LNCaP clone FGC (cell line): ENCODE results near the gene HDHD2.

Experiments
- DNase-seq: peaks from one replicate; pipeline ENCODE4 v3.0.0-alpha.2; 2011; ENCODE audit warnings: low read depth
- H3K4me3 ChIP-seq: 2 replicates; pipeline ENCODE4 v1.5.1; 2011; ENCODE audit warnings: mild to moderate bottlenecking, low read depth, low read length, control low read depth
- TF ChIP-seq, protein P1 (sequence below): IDR thresholded peaks from 2 replicates; pipeline ENCODE4 v1.5.1; 2012; ENCODE audit warnings: mild to moderate bottlenecking; ENCODE audit not compliant: control insufficient read depth, insufficient read depth; ENCODE audit errors: extremely low read depth

Gene HDHD2

DNA sequence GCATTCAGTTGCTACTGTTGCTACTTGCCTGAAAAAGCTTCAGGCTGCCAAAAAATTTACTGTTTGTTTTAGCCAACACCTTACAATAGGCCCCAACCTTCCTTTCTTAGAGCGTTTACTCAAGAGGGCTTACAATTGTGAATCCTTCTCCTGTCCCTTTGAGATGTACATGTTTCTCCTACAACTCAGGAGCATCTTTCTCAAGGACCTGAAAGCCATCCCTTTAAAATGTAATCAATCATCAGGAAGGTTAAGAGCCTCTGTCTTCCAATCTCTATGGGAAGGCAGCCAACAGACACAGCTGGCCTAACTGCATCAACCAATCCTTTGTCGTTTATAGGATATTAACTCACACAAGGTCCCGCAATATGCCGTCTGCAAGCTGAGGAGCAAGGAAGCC, 29.2 kb upstream of the HDHD2 start:
- H3K4me3 ChIP-seq: no peak overlapping the region
- DNase-seq: no peak
- TF ChIP-seq, protein P1, sequence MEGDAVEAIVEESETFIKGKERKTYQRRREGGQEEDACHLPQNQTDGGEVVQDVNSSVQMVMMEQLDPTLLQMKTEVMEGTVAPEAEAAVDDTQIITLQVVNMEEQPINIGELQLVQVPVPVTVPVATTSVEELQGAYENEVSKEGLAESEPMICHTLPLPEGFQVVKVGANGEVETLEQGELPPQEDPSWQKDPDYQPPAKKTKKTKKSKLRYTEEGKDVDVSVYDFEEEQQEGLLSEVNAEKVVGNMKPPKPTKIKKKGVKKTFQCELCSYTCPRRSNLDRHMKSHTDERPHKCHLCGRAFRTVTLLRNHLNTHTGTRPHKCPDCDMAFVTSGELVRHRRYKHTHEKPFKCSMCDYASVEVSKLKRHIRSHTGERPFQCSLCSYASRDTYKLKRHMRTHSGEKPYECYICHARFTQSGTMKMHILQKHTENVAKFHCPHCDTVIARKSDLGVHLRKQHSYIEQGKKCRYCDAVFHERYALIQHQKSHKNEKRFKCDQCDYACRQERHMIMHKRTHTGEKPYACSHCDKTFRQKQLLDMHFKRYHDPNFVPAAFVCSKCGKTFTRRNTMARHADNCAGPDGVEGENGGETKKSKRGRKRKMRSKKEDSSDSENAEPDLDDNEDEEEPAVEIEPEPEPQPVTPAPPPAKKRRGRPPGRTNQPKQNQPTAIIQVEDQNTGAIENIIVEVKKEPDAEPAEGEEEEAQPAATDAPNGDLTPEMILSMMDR: no peak

DNA sequence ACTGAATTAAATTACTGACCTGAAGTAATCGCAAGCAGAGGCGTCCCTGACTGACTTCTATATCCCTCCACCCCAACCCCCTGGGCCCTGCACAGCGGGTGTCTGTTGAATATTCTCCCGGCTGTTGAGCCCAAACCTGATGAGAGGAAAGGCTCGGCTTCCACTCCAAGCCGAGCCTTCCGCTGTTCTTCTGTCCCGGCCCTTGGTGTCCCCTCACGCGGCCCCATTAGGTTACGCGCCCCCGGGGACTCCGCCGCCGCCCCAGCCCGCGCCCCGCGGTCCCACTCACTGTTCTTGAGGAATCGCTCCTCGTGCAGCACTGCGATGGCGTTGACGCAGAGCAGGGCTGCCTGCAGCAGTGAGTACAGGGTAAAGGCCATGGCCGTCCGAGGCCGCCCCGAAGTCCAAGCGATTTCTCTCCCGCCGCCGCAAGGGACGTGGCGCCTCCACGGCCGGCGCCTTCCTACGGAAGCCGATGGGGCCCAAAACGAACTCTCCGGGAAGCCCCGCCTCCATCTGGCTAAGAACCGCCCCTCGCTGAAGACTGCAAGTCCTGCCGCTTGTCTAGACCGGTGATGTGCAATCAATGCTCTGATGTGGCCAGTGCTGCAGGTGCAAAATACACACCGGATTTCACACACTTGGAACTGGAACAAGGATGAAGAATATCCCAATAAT, 25.7 kb upstream of the HDHD2 start, which contains the start of gene IER3IP1:
Gene IER3IP1 (minus strand): TSS at position 467 of the 678 bp plus-strand sequence. CDS start 87 bp downstream, at position 380.
- H3K4me3 ChIP-seq: peak within 1 kb of the TSS; percentile 98
- TF ChIP-seq, protein P1: no peak
- DNase-seq: peak; percentile 77

DNA sequence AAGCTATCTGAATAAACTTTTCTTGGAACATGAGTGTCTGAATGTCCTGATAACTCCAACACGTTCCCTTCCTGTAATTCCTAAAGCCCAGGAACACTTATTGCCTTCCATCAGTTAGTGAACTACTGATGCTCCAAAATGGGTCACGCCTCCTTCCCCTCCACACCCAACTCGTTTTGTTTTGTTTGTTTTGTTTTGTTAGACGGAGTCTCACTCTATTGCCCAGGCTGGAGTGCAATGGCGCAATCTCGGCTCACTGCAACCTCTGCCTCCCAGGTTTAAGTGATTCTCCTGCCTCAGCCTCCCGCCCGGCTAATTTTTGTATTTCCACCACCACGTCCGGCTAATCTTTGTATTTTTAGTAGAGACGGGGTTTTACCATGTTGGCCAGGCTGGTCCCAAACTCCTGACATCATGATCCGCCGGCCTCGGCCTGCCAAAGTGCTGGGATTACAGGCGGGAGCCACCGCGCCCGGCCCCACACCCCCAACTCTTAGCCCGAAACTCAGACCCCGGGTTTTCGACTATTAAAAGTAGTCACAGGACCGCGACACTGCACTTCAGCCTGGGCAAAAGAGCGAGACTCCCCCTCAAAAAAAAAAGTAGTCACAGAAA, 25.1 kb upstream of the HDHD2 start:
- H3K4me3 ChIP-seq: peak overlapping the region; percentile 98
- no peak for DNase-seq

DNA sequence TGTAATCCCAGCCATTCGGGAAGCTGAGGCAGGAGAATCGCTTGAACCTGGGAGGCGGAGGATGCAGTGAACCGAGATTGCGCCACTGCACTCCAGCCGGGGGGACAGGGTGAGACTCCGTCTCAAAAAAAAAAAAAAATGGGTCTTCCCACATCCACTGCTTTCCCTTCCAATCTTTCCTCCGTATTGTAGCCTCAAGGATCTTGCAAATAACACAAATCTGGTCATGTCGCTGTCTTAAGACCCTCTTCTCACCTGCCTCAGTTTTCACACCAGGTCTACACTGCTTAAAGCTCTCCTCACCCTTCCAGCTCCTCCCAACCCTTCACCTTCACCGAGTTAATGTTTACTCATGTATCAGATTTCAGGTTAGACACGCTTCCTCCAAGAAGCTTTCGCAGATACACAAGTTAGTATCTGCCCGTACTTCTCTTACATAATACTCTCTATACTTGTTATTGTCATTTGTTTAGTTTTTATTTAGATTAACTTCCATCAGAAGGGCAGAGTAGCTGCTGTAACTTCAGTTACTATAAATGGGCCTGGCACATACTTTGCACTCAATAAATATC, 24.3 kb upstream of the HDHD2 start:
- TF ChIP-seq, protein P1: no peak
- peak overlapping the region; percentile 98 for H3K4me3 ChIP-seq
- peak; percentile 71 for DNase-seq

More for the DNA sequence above, 25.1 kb upstream of the HDHD2 start:
- TF ChIP-seq, protein P1: no peak

DNA sequence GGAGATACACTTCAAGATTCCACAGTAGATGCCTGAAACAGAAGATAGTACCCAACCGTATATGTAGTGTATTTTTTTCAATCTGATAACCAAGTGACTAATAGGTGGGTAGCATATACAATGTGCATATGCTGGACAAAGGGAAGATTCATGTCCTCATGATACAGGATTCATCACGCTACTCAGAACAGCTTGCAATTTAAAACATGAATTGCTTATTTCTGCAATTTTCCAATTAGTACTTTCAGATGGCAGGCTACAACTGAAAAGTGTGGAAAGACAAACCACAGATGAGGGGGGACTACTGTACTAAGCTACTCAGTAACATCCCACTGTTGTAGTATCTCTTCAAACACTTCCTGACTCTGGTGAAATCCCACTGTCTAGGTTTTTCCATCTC, 22.2 kb upstream of the HDHD2 start:
- no peak overlapping the region for H3K4me3 ChIP-seq
- TF ChIP-seq, protein P1: no peak
- DNase-seq: no peak

DNA sequence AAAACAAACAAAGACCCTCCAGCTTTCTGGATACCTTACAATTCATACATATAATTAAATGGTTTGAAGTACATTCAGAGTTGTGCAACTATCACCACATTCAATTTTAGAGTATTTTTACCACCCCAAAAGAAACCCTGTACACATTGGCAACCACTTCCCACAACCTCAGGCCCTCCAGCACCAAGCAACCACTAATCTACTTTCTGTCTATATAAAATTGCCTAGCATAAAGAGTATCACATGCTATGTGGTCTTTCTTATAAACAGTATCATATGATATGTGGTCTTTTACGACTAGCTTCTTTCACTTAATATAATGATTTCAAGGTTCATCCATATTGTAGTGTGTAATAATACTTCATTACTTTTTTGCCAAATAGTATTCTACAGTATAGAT, 18.6 kb upstream of the HDHD2 start:
- DNase-seq: no peak
- TF ChIP-seq, protein P1: no peak
- H3K4me3 ChIP-seq: no peak overlapping the region
